Duodenal mucosa (tissue), 2 donors: ENCODE data around the gene NEK11.

Experiments used
- H3K27ac ChIP-seq: one replicate; pipeline ENCODE4 v1.7.0; 2013; ENCODE audit warnings: low read depth, low read length
- H3K27me3 ChIP-seq, 2 donors: one replicate each; pipeline ENCODE4 v1.7.0; 2013; ENCODE audit warnings: low read length in 2 of 2, control low read depth in 1 of 2; ENCODE audit not compliant: insufficient read depth in 2 of 2, control insufficient read depth in 1 of 2
- H3K36me3 ChIP-seq, 2 donors: one replicate each; pipeline ENCODE4 v1.7.0; 2013; ENCODE audit warnings: low read length in 2 of 2, control low read depth in 1 of 2; ENCODE audit not compliant: insufficient read depth in 2 of 2, control insufficient read depth in 1 of 2
- H3K4me1 ChIP-seq, 2 donors: one replicate each; pipeline ENCODE4 v1.7.0; 2013; ENCODE audit warnings: low read length in 2 of 2, control low read depth in 1 of 2; ENCODE audit not compliant: insufficient read depth in 2 of 2, control insufficient read depth in 1 of 2
- H3K4me3 ChIP-seq, 2 donors: one replicate each; pipeline ENCODE4 v1.7.0; 2013; ENCODE audit warnings: low read length in 2 of 2, low read depth in 1 of 2
- H3K9ac ChIP-seq, 2 donors: one replicate each; pipeline ENCODE4 v1.7.0; 2013; ENCODE audit warnings: low read length in 2 of 2, low read depth in 1 of 2
- H3K9me3 ChIP-seq, 2 donors: one replicate each; pipeline ENCODE4 v1.7.0; 2013; ENCODE audit warnings: low read length in 2 of 2, control low read depth in 1 of 2; ENCODE audit not compliant: control insufficient read depth in 1 of 2

Gene NEK11

DNA sequence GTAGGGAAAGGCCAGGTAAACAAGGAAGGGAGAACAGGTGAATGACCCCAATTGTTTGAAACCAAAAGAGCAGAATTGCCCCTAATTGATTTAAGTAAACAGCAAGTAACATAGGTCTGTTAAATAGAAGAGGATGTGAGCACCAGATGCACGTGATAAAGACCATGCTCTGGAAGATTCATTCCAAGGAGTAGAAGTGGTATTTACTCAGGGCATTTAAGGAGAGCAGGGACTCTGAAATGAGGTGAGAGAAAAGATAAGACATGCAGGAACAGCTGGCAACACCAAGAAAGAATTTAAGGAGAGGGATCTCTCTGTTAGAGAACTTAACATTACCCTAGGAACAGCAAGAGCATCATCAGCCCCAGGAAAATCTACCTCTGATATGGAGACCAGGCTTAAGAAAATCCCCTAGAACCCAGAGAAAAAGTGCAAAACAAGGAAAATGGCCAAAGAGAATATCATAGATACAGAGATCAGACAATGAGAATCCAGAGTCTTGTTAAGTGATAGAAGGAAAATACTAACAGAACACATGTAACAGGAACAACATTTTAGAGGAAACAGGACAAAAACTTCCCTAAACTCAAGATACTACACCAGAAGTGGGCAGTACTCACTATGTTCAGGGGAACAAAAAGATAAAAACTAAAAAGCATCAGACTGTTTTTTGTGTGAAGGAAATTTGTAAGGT is 361.3 kb downstream of the NEK11 start:
- Histone ChIP-seq H3K27me3 (no peaks in the 10 kb centered on the region), H3K27ac (no peak overlapping the region), H3K9me3 (peaks cover 0 to 3% of the 10 kb centered on the region in 2 donors), H3K4me1 (peaks cover 23 to 47% of the 10 kb centered on the region in 2 donors), H3K9ac (no peak overlapping the region), H3K36me3 (peaks cover 11 to 15% of the 10 kb centered on the region in 2 donors), H3K4me3 (no peak overlapping the region)

DNA sequence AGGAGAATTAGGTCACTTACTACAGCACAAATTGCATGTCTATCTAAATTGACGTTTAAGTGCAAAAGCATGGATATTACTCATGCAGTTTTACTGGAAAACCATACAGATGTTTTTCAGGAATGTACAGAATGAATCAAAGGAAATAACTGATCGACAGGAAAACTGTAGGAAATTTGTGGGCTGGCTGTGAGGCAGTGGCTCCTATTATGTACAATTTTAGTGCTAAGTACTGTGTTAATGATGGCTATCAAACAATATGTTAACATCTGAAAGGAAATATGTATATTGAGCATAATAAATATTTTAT is 361.8 kb downstream of the NEK11 start:
- Histone ChIP-seq H3K9ac (no peak overlapping the region), H3K27ac (no peak overlapping the region)

DNA sequence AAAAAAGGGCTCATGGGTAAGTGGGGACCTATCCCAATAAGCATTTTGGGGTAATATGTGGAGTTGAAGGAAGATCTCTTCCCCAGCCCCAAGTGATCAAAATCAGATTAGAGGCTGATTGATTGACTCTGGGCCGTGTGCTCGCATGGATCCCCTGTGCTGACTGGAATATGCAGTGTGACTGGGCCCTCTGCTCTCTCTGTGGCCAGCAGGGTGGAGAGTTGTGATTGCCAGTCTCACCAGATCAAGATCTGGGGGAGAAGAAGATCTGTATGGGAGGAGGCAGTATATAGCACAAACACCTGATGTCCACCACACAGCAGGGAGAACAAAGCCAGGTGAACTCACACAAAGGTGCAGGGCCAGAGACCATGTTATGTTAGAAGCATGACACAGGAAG is 363.7 kb downstream of the NEK11 start:
- H3K4me3 ChIP-seq = no peak overlapping the region
- H3K27ac ChIP-seq = no peak overlapping the region
- no peaks in the 10 kb centered on the region for H3K27me3 ChIP-seq
- peaks cover 23 to 29% of the 10 kb centered on the region in 2 donors for H3K4me1 ChIP-seq
- H3K36me3 ChIP-seq = peaks cover 0 to 3% of the 10 kb centered on the region in 2 donors
- H3K9me3 ChIP-seq = peaks cover 0 to 3% of the 10 kb centered on the region in 2 donors
- H3K9ac ChIP-seq = no peak overlapping the region

More for the DNA sequence above, 361.8 kb downstream of the NEK11 start:
- Histone ChIP-seq H3K4me1 (peaks cover 23 to 42% of the 10 kb centered on the region in 2 donors), H3K27me3 (no peaks in the 10 kb centered on the region), H3K36me3 (peaks cover 8 to 12% of the 10 kb centered on the region in 2 donors), H3K9me3 (peaks cover 0 to 3% of the 10 kb centered on the region in 2 donors), H3K4me3 (no peak overlapping the region)

DNA sequence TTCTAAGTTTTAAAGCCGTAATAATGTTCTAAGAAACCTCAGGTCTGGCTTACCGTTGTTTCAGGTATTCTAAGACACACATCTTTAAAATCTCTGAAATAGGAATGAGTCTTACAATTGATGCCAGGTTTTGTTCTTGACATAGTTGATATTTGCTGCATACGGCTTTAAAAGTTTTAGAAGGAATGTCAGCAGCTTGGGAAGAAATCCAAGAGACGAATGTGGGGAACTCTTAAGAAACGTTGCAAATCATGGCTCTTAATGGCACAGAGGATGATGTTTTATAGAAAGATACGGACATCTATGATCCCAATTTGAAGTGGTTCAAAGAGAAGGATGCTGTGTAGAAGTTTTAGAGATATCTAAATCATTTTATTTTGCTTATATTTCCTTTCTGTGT is 366.4 kb downstream of the NEK11 start:
- peaks cover 0 to 3% of the 10 kb centered on the region in 2 donors for H3K9me3 ChIP-seq
- no peaks in the 10 kb centered on the region for H3K36me3 ChIP-seq
- no peak overlapping the region for H3K9ac ChIP-seq
- no peak overlapping the region for H3K4me3 ChIP-seq
- peaks cover 0 to 4% of the 10 kb centered on the region in 2 donors for H3K4me1 ChIP-seq
- H3K27me3 ChIP-seq = no peaks in the 10 kb centered on the region
- H3K27ac ChIP-seq = no peak overlapping the region

DNA sequence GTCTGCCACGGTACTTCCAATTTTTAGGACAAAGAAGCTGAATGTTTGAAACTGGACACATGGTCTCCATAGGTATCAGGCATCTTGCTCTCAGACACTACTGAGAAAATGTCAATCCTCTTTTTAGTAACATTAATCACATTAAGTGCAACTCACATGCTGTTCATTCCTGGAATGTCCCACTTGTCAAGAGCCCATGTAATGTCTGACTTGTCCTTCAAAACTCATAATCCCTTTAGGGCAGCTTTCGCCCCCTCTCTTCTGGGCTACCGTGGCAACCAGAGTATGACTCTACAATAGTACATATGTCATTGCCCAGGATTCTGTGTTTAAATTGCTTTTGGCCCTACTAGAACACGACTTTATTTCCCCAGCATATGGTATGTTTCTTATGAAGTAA is 367.2 kb downstream of the NEK11 start:
- H3K4me1 ChIP-seq = no peaks in the 10 kb centered on the region
- H3K9me3 ChIP-seq = peaks cover 0 to 3% of the 10 kb centered on the region in 2 donors
- no peak overlapping the region for H3K9ac ChIP-seq
- no peak overlapping the region for H3K27ac ChIP-seq
- H3K36me3 ChIP-seq = no peaks in the 10 kb centered on the region
- no peak overlapping the region for H3K4me3 ChIP-seq
- H3K27me3 ChIP-seq = no peaks in the 10 kb centered on the region

DNA sequence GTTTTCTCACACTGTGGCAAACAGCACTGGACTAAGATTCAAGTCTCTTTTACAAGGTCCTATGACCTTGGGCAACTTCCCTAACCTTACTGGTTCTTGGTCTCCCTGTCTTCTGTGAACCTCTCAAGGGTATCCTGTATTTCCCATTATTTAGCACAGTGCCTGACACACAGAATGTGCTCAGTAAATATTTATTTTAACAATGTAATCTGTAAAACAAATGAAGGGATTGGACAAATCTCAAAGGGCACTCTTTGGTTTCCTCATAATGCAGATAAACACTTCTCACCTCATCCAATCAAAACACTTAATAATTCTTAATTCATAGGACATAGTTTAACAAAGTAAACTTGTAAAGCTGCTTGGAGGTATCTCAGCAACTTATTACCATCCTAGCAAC is 367.7 kb downstream of the NEK11 start:
- H3K27me3 ChIP-seq = no peaks in the 10 kb centered on the region
- no peaks in the 10 kb centered on the region for H3K36me3 ChIP-seq
- H3K9ac ChIP-seq = no peak overlapping the region
- peaks cover 0 to 3% of the 10 kb centered on the region in 2 donors for H3K9me3 ChIP-seq
- no peak overlapping the region for H3K27ac ChIP-seq
- H3K4me1 ChIP-seq = no peaks in the 10 kb centered on the region
- no peak overlapping the region for H3K4me3 ChIP-seq

DNA sequence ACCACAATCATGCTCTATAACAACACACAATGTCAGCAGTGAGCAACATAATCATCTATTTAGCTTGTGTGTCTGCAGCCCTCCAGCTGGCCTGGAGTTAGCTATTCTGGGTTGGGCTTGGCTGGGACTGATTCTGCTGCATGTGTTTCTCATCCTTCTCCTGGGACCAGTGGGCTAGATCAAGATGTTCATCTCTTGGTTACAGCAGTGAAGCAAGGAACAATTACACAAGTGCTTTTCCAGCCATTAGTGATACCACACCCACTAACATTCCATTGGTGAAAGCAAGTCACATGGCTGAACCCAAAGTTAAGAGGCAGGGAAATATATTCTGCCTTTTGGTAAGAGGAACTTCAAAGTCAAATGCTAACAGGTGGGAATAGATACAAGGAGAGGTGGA is 369.5 kb downstream of the NEK11 start:
- no peak overlapping the region for H3K27ac ChIP-seq

DNA sequence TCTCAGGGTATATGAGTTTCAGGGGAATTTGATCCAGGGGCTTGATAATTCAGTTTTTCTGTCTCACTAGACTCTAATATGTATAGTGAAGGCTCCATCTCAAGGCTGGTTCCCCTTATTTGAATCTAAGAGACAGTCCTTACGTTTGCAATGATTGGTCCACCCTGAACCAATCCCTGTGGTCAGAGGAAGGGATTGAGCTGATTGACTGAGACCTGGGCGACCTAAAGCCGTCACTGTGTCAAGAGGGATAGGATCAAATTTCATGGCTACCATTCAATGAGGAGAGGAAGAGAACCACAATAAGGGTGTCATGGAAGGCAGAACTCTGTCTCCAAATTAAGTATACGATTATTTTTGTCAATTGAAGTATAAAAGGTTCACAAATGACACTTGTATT is 371.2 kb downstream of the NEK11 start:
- Histone ChIP-seq H3K9me3 (no peaks in the 10 kb centered on the region), H3K27me3 (no peaks in the 10 kb centered on the region), H3K27ac (no peak overlapping the region), H3K9ac (no peak overlapping the region), H3K4me1 (no peaks in the 10 kb centered on the region), H3K4me3 (no peak overlapping the region), H3K36me3 (no peaks in the 10 kb centered on the region)

More for the DNA sequence above, 369.5 kb downstream of the NEK11 start:
- Histone ChIP-seq H3K9me3 (peaks cover 0 to 3% of the 10 kb centered on the region in 2 donors), H3K27me3 (no peaks in the 10 kb centered on the region), H3K4me3 (no peak overlapping the region), H3K36me3 (no peaks in the 10 kb centered on the region), H3K9ac (no peak overlapping the region), H3K4me1 (no peaks in the 10 kb centered on the region)
